Osteocyte (in vitro differentiated cells): ENCODE data around the gene KRT4. TPM values are rescaled to one million over a fixed set of nuclear protein-coding genes. Genes with fewer than 3 reads are reported as not detected.
"Not testable (repeated sequence)": the region's sequence is repeated elsewhere in the genome, so short reads cannot be mapped to it uniquely, and the experiment has no call there.

Experiments
- DNase-seq: peaks from one replicate; pipeline ENCODE4 v3.0.0; 2021; ENCODE audit warnings: mixed read lengths; ENCODE audit not compliant: unreplicated experiment; ENCODE audit errors: extremely low spot score
- H3K27ac Mint-ChIP-seq: one replicate; pipeline ENCODE4 v1.8.0; 2021; ENCODE audit warnings: mild to moderate bottlenecking, mixed read lengths; ENCODE audit not compliant: unreplicated experiment
- H3K27me3 Mint-ChIP-seq: one replicate; pipeline ENCODE4 v1.8.0; 2021; ENCODE audit warnings: mixed read lengths; ENCODE audit not compliant: unreplicated experiment
- H3K36me3 Mint-ChIP-seq: one replicate; pipeline ENCODE4 v1.8.0; 2021; ENCODE audit warnings: mixed read lengths; ENCODE audit not compliant: unreplicated experiment
- H3K4me1 Mint-ChIP-seq: one replicate; pipeline ENCODE4 v1.8.0; 2021; ENCODE audit warnings: mixed read lengths; ENCODE audit not compliant: unreplicated experiment
- H3K4me3 Mint-ChIP-seq: one replicate; pipeline ENCODE4 v1.8.0; 2021; ENCODE audit warnings: mild to moderate bottlenecking, moderate library complexity, mixed read lengths; ENCODE audit not compliant: unreplicated experiment
- H3K9me3 Mint-ChIP-seq: one replicate; pipeline ENCODE4 v1.8.0; 2021; ENCODE audit warnings: mixed read lengths; ENCODE audit not compliant: unreplicated experiment
- CTCF ChIP-seq: fragments of 200-600 bp; sonication (generic); IDR thresholded peaks from 2 replicates; pipeline ENCODE4 v1.5.0; 2021; ENCODE audit warnings: antibody characterized with exemption, mild to moderate bottlenecking, moderate library complexity
- total RNA-seq: library from RNA; stranded (reverse); gene quantifications from 2 replicates; pipeline ENCODE4 v1.2.1, GENCODE V29; 2021

KRT4 gene
- total RNA-seq, 1 donor from 2014 or later, result not detected

- Mint-ChIP-seq H3K27me3 (peaks cover 42% of the 10 kb centered on the region), H3K4me3 (no peak overlapping the region), H3K36me3 (no peaks in the 10 kb centered on the region), H3K27ac (no peak overlapping the region), H3K4me1 (peaks cover 8% of the 10 kb centered on the region), H3K9me3 (no peaks in the 10 kb centered on the region)
- no peak for DNase-seq
- TF ChIP-seq CTCF, result no peak
Measured at GRCh38 chr12:52856787-52857186, 42.9 kb upstream of the KRT4 start.

GRCh38 chr12:52856077-52856476 is 42.2 kb upstream of the KRT4 start:
- not testable (repeated sequence) for DNase-seq, H3K27ac Mint-ChIP-seq, H3K9me3 Mint-ChIP-seq, H3K4me1 Mint-ChIP-seq, H3K4me3 Mint-ChIP-seq, H3K36me3 Mint-ChIP-seq
- H3K27me3 Mint-ChIP-seq, result peaks cover 48% of the 10 kb centered on the region

- Mint-ChIP-seq H3K27ac (no peak overlapping the region), H3K9me3 (no peaks in the 10 kb centered on the region), H3K36me3 (no peaks in the 10 kb centered on the region), H3K27me3 (peaks cover 57% of the 10 kb centered on the region), H3K4me3 (no peak overlapping the region), H3K4me1 (no peaks in the 10 kb centered on the region)
- TF ChIP-seq CTCF, result no peak
- no peak for DNase-seq
Measured at GRCh38 chr12:52851787-52852186, 37.9 kb upstream of the KRT4 start.

GRCh38 chr12:52850681-52851080 is 36.8 kb upstream of the KRT4 start:
- H3K27ac Mint-ChIP-seq, result no peak overlapping the region
- H3K27me3 Mint-ChIP-seq, result peaks cover 54% of the 10 kb centered on the region
- DNase-seq, result no peak
- H3K4me1 Mint-ChIP-seq, result no peaks in the 10 kb centered on the region
- H3K9me3 Mint-ChIP-seq, result no peaks in the 10 kb centered on the region
- no peak overlapping the region for H3K4me3 Mint-ChIP-seq
- no peaks in the 10 kb centered on the region for H3K36me3 Mint-ChIP-seq
- TF ChIP-seq CTCF, result no peak

- H3K27ac Mint-ChIP-seq, result no peak overlapping the region
- TF ChIP-seq CTCF, result no peak
Measured at GRCh38 chr12:52849511-52849910, 35.6 kb upstream of the KRT4 start.

GRCh38 chr12:52848661-52849255 is 34.8 kb upstream of the KRT4 start, which contains the start of gene KRT78:
Gene KRT78, minus strand, starts transcription at chr12:52848994. Its CDS starts 64 bp downstream, at chr12:52848930.
- no peak within 1 kb of the TSS for H3K27ac Mint-ChIP-seq
- no peaks in the 10 kb centered on the region for H3K4me1 Mint-ChIP-seq
- no peaks in the 10 kb centered on the region for H3K36me3 Mint-ChIP-seq
- H3K9me3 Mint-ChIP-seq, result no peaks in the 10 kb centered on the region
- no peak for DNase-seq
- peaks cover 34% of the 10 kb centered on the region for H3K27me3 Mint-ChIP-seq
- H3K4me3 Mint-ChIP-seq, result no peak within 1 kb of the TSS
- no peak for TF ChIP-seq CTCF

More at GRCh38 chr12:52849511-52849910, 35.6 kb upstream of the KRT4 start:
- Mint-ChIP-seq H3K9me3 (no peaks in the 10 kb centered on the region), H3K27me3 (peaks cover 42% of the 10 kb centered on the region), H3K36me3 (no peaks in the 10 kb centered on the region), H3K4me3 (no peak overlapping the region), H3K4me1 (no peaks in the 10 kb centered on the region)
- no peak for DNase-seq
